A549 (cell line): ENCODE data around the gene DTX3L. TPM values are rescaled to one million over a fixed set of nuclear protein-coding genes. Genes with fewer than 3 reads are reported as not detected.

Source experiments
- ATAC-seq, 2 experiments: fragments of 200-7000 bp in 1 of 2; fragments of >200 bp in 1 of 2; cut with Nextera tagmentation in 1 of 2; cut with Tn5 transposase in 1 of 2; 3 replicates each; pipeline versions ENCODE4 v1.8.0 to v1.9.1; 2018 to 2020; ENCODE audit warnings: mild to moderate bottlenecking in 1 of 2, moderate library complexity in 1 of 2
- CTCF ChIA-PET: fragments of 300-600 bp; sonication (Branson Sonifier 250); formaldehyde crosslinking; extraction: SDS; loops from one replicate; lab custom pipeline; 2021; ENCODE audit warnings: antibody characterized with exemption, inconsistent platforms; lab: Yijun Ruan, JAX
- POLR2A ChIA-PET: fragments of 350-600 bp; formaldehyde crosslinking; extraction: SDS; loops from one replicate; lab custom pipeline; 2021; ENCODE audit warnings: antibody characterized with exemption, inconsistent platforms; lab: Yijun Ruan, JAX
- DNase-seq, 2 experiments: peaks; one replicate each; pipeline versions ENCODE4 v3.0.0 to v3.0.0-alpha.2; 2011 to 2016; ENCODE audit warnings: low read depth in 1 of 2, low spot score in 1 of 2
- FAIRE-seq: peaks from 2 replicates; lab custom pipeline; 2011; peaks lifted over from hg19 to GRCh38; lab: Jason Lieb, UNC
- H3K27ac ChIP-seq, 2 experiments: fragments of >200 bp; sonication (Bioruptor Twin); formaldehyde crosslinking; 3 replicates each; pipeline ENCODE4 v1.5.1; 2016 to 2017
- H3K4me1 ChIP-seq: fragments of >200 bp; sonication (Bioruptor Twin); formaldehyde crosslinking; 3 replicates; pipeline ENCODE4 v1.6.1; 2016
- H3K4me2 ChIP-seq: fragments of >200 bp; sonication (Bioruptor Twin); formaldehyde crosslinking; 3 replicates; pipeline ENCODE4 v1.6.1; 2016
- H3K4me3 ChIP-seq: fragments of >200 bp; sonication (Bioruptor Twin); formaldehyde crosslinking; 3 replicates; pipeline ENCODE4 v1.5.1; 2016
- H3K9me3 ChIP-seq: fragments of >200 bp; sonication (Bioruptor Twin); formaldehyde crosslinking; 3 replicates; pipeline ENCODE4 v1.6.1; 2016
- ATOH8 ChIP-seq: fragments of 250-450 bp; sonication (Bioruptor Pico); IDR thresholded peaks from 2 replicates; pipeline ENCODE4 v1.5.0; 2020; ENCODE audit warnings: low read depth, mild to moderate bottlenecking, moderate library complexity
- BCL3 ChIP-seq: fragments of >200 bp; sonication (Bioruptor Twin); formaldehyde crosslinking; IDR thresholded peaks from 3 replicates; pipeline ENCODE4 v1.6.1; 2016
- BHLHE40 ChIP-seq: IDR thresholded peaks from 2 replicates; pipeline ENCODE4 v1.6.1; 2012; ENCODE audit warnings: low read depth, low read length, inconsistent platforms
- CHD2 ChIP-seq: fragments of 150-350 bp; IDR thresholded peaks from 2 replicates; pipeline ENCODE4 v1.6.1; 2014; ENCODE audit warnings: low read length; ENCODE audit not compliant: partially characterized antibody
- ELK1 ChIP-seq: fragments of 150-350 bp; IDR thresholded peaks from 2 replicates; pipeline ENCODE4 v1.6.1; 2014; ENCODE audit warnings: low read depth, mild to moderate bottlenecking, low read length
- FOSB ChIP-seq: fragments of 250-450 bp; sonication (Bioruptor Pico); IDR thresholded peaks from 2 replicates; pipeline ENCODE4 v1.5.0; 2020; ENCODE audit warnings: mild to moderate bottlenecking, moderate library complexity
- HEYL ChIP-seq: fragments of 250-450 bp; sonication (Bioruptor Pico); IDR thresholded peaks from 2 replicates; pipeline ENCODE4 v1.8.0; 2021; ENCODE audit warnings: mild to moderate bottlenecking, moderate library complexity
- HMGXB4 ChIP-seq: fragments of 250-450 bp; sonication (Bioruptor Pico); IDR thresholded peaks from 2 replicates; pipeline ENCODE4 v1.5.0; 2021; ENCODE audit warnings: mild to moderate bottlenecking, moderate library complexity, borderline replicate concordance
- JUNB ChIP-seq: fragments of >200 bp; sonication (Bioruptor Twin); formaldehyde crosslinking; IDR thresholded peaks from 2 replicates; pipeline ENCODE4 v1.6.1; 2016
- KDM1A ChIP-seq: fragments of 200-600 bp; sonication (generic); IDR thresholded peaks from 2 replicates; pipeline ENCODE4 v1.6.1; 2016; ENCODE audit warnings: low read depth, mild to moderate bottlenecking
- MYC ChIP-seq: IDR thresholded peaks from 2 replicates; pipeline ENCODE4 v1.6.1; 2012; ENCODE audit warnings: mild to moderate bottlenecking, inconsistent platforms, low read length, improper control_type of control experiment, borderline replicate concordance
- SREBF2 ChIP-seq: fragments of 450-650 bp; IDR thresholded peaks from 2 replicates; pipeline ENCODE4 v1.6.1; 2014; ENCODE audit warnings: mild to moderate bottlenecking, moderate library complexity
- TFCP2L1 ChIP-seq: fragments of 250-450 bp; sonication (Bioruptor Pico); IDR thresholded peaks from 2 replicates; pipeline ENCODE4 v1.5.0; 2021; ENCODE audit warnings: mild to moderate bottlenecking
- ZC3H11A ChIP-seq: fragments of 450-650 bp; IDR thresholded peaks from 2 replicates; pipeline ENCODE4 v1.6.1; 2014; ENCODE audit warnings: antibody characterized with exemption, mild to moderate bottlenecking
- WGBS: methylation state at CpG from one replicate; pipeline ENCODE4 v1.1.6; 2017; ENCODE audit errors: missing lambda C conversion rate; 5-methylcytosine and 5-hydroxymethylcytosine counted together
- polyA plus RNA-seq, 4 experiments: library from polyadenylated mRNA; depleted of rRNA in 3 of 4; stranded (reverse); fragments of >200 nt; fragmentation: RNase III in 1 of 4; extraction: RNeasy Plus Mini Kit Qiagen cat#74134 plus additional on column Dnase treatment in 1 of 4; gene quantifications; 2 replicates in 3 of 4; 3 replicates in 1 of 4; pipeline ENCODE4 v1.2.3, GENCODE V29; 2011 to 2017

Gene DTX3L
- polyA plus RNA-seq, 2 of the 4 experiments (the other 2 are of a cell fraction), result 4.2 to 5.3 TPM

GRCh38 chr3:122623031-122623829 is 59.1 kb downstream of the DTX3L start:
- DNase-seq, result no peak
- ChIA-PET CTCF (interaction anchor here (1.3 to 2.4 kb wide), 2 partner anchors 55 to 56 kb away, joined by 3 to 8 read pairs; no protein-coding TSS in a partner anchor), POLR2A (no interaction called here)
- 43% methylated on average over 8 of the region's 8 CpGs for WGBS
- TF ChIP-seq ATOH8 (CRISPR knock-in tag), result no peak
- no peak for TF ChIP-seq HEYL (CRISPR knock-in tag)
- no peak for TF ChIP-seq FOSB (CRISPR knock-in tag)
- TF ChIP-seq BHLHE40, result no peak
- no peak for TF ChIP-seq ELK1
- TF ChIP-seq ZC3H11A, result no peak
- TF ChIP-seq MYC, result no peak
- TF ChIP-seq TFCP2L1 (CRISPR knock-in tag), result no peak
- TF ChIP-seq BCL3, result no peak
- no peak for TF ChIP-seq HMGXB4
- TF ChIP-seq JUNB, result no peak
- no peak for TF ChIP-seq CHD2
- TF ChIP-seq KDM1A, result no peak
- no peak for TF ChIP-seq SREBF2
- Histone ChIP-seq H3K4me1 (no peaks in the 10 kb centered on the region), H3K27ac (no peak overlapping the region), H3K4me3 (no peak overlapping the region), H3K4me2 (no peak overlapping the region), H3K9me3 (no peaks in the 10 kb centered on the region)
- FAIRE-seq, result no peak
- no peak for ATAC-seq

Other genes starting within 250 kb of the DTX3L start
- gene CSTA, start 239.1 kb upstream of the DTX3L start, polyA plus RNA-seq (2011; rRNA removed), result 7.8 and 7.9 TPM in 2 replicates
- gene CSTA, start 239.1 kb upstream of the DTX3L start, polyA plus RNA-seq (2017; fragmentation: RNase III; extraction: RNeasy Plus Mini Kit Qiagen cat#74134 plus additional on column Dnase treatment), result 0.41 to 1.1 TPM (median 0.91 TPM) in 3 replicates
- 31.3 and 51.6 TPM in 2 replicates for gene MIX23, start 181.1 kb upstream of the DTX3L start, polyA plus RNA-seq (2011; rRNA removed)
- 48.1 to 62.5 TPM (median 54.1 TPM) in 3 replicates for gene MIX23, start 181.1 kb upstream of the DTX3L start, polyA plus RNA-seq (2017; fragmentation: RNase III; extraction: RNeasy Plus Mini Kit Qiagen cat#74134 plus additional on column Dnase treatment)
- 61.1 and 64.8 TPM in 2 replicates for gene FAM162A, start 180.2 kb upstream of the DTX3L start, polyA plus RNA-seq (2011; rRNA removed)
- 40.7 to 43.5 TPM (median 41.8 TPM) in 3 replicates for gene FAM162A, start 180.2 kb upstream of the DTX3L start, polyA plus RNA-seq (2017; fragmentation: RNase III; extraction: RNeasy Plus Mini Kit Qiagen cat#74134 plus additional on column Dnase treatment)
- 9.0 and 10.2 TPM in 2 replicates for gene WDR5B, start 148.3 kb upstream of the DTX3L start, polyA plus RNA-seq (2011; rRNA removed)
- 5.1 to 5.9 TPM (median 5.9 TPM) in 3 replicates for gene WDR5B, start 148.3 kb upstream of the DTX3L start, polyA plus RNA-seq (2017; fragmentation: RNase III; extraction: RNeasy Plus Mini Kit Qiagen cat#74134 plus additional on column Dnase treatment)
- 81.8 and 86.6 TPM in 2 replicates for gene KPNA1, start 49.4 kb upstream of the DTX3L start, polyA plus RNA-seq (2011; rRNA removed)
- 48.1 to 50.7 TPM (median 48.9 TPM) in 3 replicates for gene KPNA1, start 49.4 kb upstream of the DTX3L start, polyA plus RNA-seq (2017; fragmentation: RNase III; extraction: RNeasy Plus Mini Kit Qiagen cat#74134 plus additional on column Dnase treatment)
- 11.7 and 12.6 TPM in 2 replicates for gene PARP9, start within 50 bp of the DTX3L start, polyA plus RNA-seq (2011; rRNA removed)
- 4.5 to 7.0 TPM (median 5.1 TPM) in 3 replicates for gene PARP9, start within 50 bp of the DTX3L start, polyA plus RNA-seq (2017; fragmentation: RNase III; extraction: RNeasy Plus Mini Kit Qiagen cat#74134 plus additional on column Dnase treatment)
- gene PARP15, start 13.3 kb downstream of the DTX3L start, polyA plus RNA-seq (2011; rRNA removed), result 0.05 TPM in 1 of 2 replicates, not detected in the other
- not detected in 3 replicates for gene PARP15, start 13.3 kb downstream of the DTX3L start, polyA plus RNA-seq (2017; fragmentation: RNase III; extraction: RNeasy Plus Mini Kit Qiagen cat#74134 plus additional on column Dnase treatment)
- gene PARP14, start 116.5 kb downstream of the DTX3L start, polyA plus RNA-seq (2011; rRNA removed), result 23.0 and 23.6 TPM in 2 replicates
- 7.5 to 8.7 TPM (median 8.7 TPM) in 3 replicates for gene PARP14, start 116.5 kb downstream of the DTX3L start, polyA plus RNA-seq (2017; fragmentation: RNase III; extraction: RNeasy Plus Mini Kit Qiagen cat#74134 plus additional on column Dnase treatment)
- 8.8 and 9.2 TPM in 2 replicates for gene HSPBAP1, start 229.5 kb downstream of the DTX3L start, polyA plus RNA-seq (2011; rRNA removed)
- 5.0 to 6.3 TPM (median 5.2 TPM) in 3 replicates for gene HSPBAP1, start 229.5 kb downstream of the DTX3L start, polyA plus RNA-seq (2017; fragmentation: RNase III; extraction: RNeasy Plus Mini Kit Qiagen cat#74134 plus additional on column Dnase treatment)
- 16.2 and 16.8 TPM in 2 replicates for gene SLC49A4, start 230.7 kb downstream of the DTX3L start, polyA plus RNA-seq (2011; rRNA removed)
- 9.3 to 11.1 TPM (median 10.1 TPM) in 3 replicates for gene SLC49A4, start 230.7 kb downstream of the DTX3L start, polyA plus RNA-seq (2017; fragmentation: RNase III; extraction: RNeasy Plus Mini Kit Qiagen cat#74134 plus additional on column Dnase treatment)